ENCODE results near the gene SEC31A. TPM values are rescaled to one million over a fixed set of nuclear protein-coding genes. Genes with fewer than 3 reads are reported as not detected.

Gene SEC31A
- total and polyA plus RNA-seq, 12 donors: 82.5 to 163 (median 122) TPM

- TF ChIP-seq, protein P1, sequence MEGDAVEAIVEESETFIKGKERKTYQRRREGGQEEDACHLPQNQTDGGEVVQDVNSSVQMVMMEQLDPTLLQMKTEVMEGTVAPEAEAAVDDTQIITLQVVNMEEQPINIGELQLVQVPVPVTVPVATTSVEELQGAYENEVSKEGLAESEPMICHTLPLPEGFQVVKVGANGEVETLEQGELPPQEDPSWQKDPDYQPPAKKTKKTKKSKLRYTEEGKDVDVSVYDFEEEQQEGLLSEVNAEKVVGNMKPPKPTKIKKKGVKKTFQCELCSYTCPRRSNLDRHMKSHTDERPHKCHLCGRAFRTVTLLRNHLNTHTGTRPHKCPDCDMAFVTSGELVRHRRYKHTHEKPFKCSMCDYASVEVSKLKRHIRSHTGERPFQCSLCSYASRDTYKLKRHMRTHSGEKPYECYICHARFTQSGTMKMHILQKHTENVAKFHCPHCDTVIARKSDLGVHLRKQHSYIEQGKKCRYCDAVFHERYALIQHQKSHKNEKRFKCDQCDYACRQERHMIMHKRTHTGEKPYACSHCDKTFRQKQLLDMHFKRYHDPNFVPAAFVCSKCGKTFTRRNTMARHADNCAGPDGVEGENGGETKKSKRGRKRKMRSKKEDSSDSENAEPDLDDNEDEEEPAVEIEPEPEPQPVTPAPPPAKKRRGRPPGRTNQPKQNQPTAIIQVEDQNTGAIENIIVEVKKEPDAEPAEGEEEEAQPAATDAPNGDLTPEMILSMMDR (IDR thresholded peaks at IDR 0.05): no peak
Observed at GRCh38 chr4:82787342-82787741, 103.6 kb downstream of the SEC31A start.

GRCh38 chr4:82786828-82787227 is 104.1 kb downstream of the SEC31A start:
- DNase-seq (no peak), ATAC-seq (peak in 3 of 8 donors; percentile 12 to 45 (median 42))
- H3K9me3 ChIP-seq: no peaks in the 10 kb centered on the region
- peaks cover 0 to 60% (median 18%) of the 10 kb centered on the region in 9 donors for H3K4me1 ChIP-seq
- WGBS, 2 donors: 66 to 70% methylated on average over 4 of the region's 4 CpGs
- H3K27ac ChIP-seq: peak overlapping the region in 1 of 10 donors; percentile 1
- no peak overlapping the region for H3K4me3 ChIP-seq
- intact Hi-C loops (cut with DNase I): no loop called here
- H3K27me3 ChIP-seq: no peaks in the 10 kb centered on the region
- TF ChIP-seq, protein P1 (IDR thresholded peaks at IDR 0.05): no peak
- H3K36me3 ChIP-seq: no peaks in the 10 kb centered on the region

More at GRCh38 chr4:82787342-82787741, 103.6 kb downstream of the SEC31A start:
- DNase-seq (no peak), ATAC-seq (peak in 1 of 8 donors; percentile 27)
- Histone ChIP-seq H3K9me3 (no peaks in the 10 kb centered on the region), H3K27me3 (no peaks in the 10 kb centered on the region), H3K4me3 (no peak overlapping the region), H3K36me3 (no peaks in the 10 kb centered on the region), H3K4me1 (peaks cover 0 to 57% (median 18%) of the 10 kb centered on the region in 9 donors), H3K27ac (peak overlapping the region in 1 of 10 donors; percentile 1)
- intact Hi-C loops (cut with DNase I): no loop called here
- 80 to 81% methylated on average over 4 of the region's 4 CpGs for WGBS, 2 donors

DNA sequence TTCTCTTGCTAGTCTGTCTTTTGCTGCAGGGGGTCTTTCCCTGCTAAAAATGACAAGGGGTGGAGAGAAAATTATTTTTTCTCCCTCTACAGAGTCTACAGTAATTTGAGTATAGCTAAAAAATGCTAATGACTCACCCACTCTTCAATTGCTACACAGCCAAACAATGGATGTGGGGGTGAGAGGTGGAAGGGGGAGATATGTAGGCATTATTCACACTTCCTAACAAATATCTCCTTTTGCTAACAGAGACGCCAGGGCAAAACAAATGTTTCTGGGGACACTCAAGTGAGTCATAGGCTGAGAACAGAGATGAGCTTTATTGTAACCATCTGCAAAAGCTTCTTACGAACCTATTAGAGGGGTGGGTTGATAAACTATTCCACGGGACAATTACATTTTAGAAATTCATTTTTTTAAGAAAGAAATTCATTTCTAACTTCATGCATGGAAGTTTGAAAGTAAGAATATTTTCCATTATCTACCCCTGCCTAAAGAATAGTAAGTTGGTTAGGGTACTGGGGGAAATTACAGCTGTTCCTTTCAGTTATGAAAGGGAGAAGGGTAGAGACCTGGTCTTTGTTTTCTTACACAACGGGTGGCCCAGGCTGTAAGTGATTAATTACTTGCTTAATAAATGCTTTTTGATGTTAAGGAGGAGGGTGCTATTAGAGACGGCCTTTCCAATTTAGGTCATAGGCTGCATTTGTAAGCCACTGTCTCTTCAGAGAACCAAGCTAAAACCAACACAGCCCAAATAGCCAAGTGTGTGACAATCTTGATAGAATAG is 105.1 kb downstream of the SEC31A start:
- no peaks in the 10 kb centered on the region for H3K36me3 ChIP-seq
- TF ChIP-seq, protein P1 (IDR thresholded peaks at IDR 0.05): no peak
- ATAC-seq (peak in 5 of 8 donors; percentile 23 to 58 (median 54)), DNase-seq (no peak)
- WGBS, 2 donors: 56 to 69% methylated on average over 5 of the region's 5 CpGs
- no peak overlapping the region for H3K4me3 ChIP-seq
- peak overlapping the region in 4 of 10 donors; percentile 17 to 26 (median 20) for H3K27ac ChIP-seq
- intact Hi-C loops (cut with DNase I): no loop called here
- H3K27me3 ChIP-seq: no peaks in the 10 kb centered on the region
- H3K4me1 ChIP-seq: peaks cover 0 to 70% (median 23%) of the 10 kb centered on the region in 9 donors
- no peaks in the 10 kb centered on the region for H3K9me3 ChIP-seq

DNA sequence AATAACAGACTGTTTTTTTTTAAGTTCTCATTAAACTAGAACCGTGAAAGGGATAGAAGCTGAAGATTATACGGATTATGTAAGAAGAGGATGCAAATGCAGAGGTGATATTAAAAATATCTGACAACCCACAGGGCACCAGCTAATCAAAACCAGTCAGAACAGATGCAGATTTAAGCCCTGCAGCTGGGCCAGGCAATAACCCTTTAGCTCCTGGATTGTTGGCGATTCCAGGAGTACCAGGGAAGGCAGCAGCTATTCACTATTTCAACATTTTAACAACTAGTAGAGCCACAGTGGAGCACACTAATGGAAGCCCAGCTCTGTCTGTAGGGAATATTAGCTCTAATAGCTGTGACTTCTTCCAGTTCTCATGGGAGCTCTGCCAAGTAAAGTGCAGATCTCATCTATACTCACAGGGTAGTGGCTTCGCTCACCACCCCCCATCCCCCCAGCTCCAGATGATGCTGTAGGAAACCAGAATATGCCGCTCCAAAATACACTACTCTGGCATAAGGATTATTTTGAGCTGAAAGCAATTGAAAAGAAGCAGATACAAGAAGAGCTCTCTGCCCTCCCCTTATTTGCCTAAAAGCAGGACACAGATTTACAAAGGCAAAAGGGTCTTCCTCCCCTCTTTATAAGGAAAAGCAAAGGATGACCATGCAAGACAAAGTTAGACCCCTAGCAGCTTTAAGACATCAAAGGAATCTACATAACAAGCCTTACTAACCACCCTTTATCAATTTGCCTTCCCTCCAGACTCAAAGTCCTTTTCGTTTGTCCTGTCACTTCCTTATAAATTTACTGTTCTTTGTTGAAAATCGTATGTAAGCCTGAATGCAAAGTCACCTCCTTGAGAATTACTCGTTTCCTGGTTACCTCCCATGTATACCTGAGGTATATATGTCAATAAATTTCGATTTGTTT is 106.0 kb downstream of the SEC31A start:
- H3K4me1 ChIP-seq: peaks cover 0 to 77% (median 29%) of the 10 kb centered on the region in 9 donors
- no peaks in the 10 kb centered on the region for H3K9me3 ChIP-seq
- H3K36me3 ChIP-seq: no peaks in the 10 kb centered on the region
- TF ChIP-seq, protein P1 (IDR thresholded peaks at IDR 0.05): no peak
- intact Hi-C loops (cut with DNase I): no loop called here
- ATAC-seq (no peak), DNase-seq (no peak)
- peak overlapping the region in 4 of 10 donors; percentile 17 to 26 (median 20) for H3K27ac ChIP-seq
- 47 to 50% methylated on average over 9 of the region's 9 CpGs for WGBS, 2 donors
- H3K27me3 ChIP-seq: no peaks in the 10 kb centered on the region
- no peak overlapping the region for H3K4me3 ChIP-seq

Data from heart right ventricle (tissue), 16 donors.